Bone marrow (tissue), 2 donors: Measurements from ENCODE around the gene TSPYL6.
"Not testable (repeated sequence)": the region's sequence is repeated elsewhere in the genome, so short reads cannot be mapped to it uniquely, and the experiment has no call there.

Experiments
- DNase-seq, 2 donors: peaks; one replicate each; lab custom pipeline; 2025; lab: John Stamatoyannopoulos, UW

Gene TSPYL6

DNA sequence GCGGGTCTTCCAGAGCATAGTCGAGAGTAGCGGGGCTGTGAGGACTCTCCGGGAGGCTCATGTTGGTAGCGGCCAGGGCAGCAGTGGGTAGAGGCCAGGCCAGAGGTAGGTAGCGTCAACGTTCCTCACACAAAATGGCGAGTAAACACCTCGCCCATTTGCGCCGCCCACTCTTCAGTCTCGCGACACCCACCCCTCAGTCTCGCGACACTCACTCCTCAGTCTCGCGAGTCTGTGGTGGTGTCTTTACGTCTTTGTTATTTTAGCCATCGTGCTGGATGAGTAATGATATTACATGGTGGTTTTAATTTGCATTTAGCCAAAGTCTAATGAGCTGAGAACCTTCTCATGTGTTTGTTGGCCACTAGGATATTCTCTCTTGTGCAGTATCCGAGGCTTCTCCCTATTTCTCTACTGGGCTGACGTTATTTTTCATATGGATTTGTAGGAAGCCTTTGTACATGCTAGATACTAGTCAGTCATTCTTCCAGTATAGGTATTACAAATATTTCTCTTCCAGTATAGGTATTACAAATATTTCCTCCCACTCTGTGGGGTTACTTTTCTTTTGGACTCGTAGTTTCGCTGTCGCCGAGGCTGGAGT, at the start of gene TSPYL6:
TSPYL6 (minus strand) TSS at position 139 of the 604 bp plus-strand sequence; CDS start at position 61, 78 bp downstream.
- DNase-seq: no peak

DNA sequence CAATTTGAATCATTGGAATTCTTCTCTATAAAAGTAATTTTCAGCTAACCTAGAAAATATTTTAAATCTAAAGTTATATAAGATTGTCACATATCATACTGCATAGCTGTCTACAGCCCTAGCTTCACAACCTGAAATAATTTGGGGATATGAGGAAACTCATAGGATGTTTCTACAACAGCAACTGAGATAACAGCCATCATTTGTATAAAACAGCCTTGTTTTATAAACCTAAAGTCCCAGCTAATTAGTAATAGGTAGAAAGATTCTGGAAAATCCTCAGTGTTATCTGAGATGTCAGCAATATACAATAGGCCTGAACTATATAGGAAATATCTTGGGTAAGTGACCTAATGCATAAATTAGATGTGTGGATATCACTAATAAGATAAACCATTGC, 47.6 kb upstream of the TSPYL6 start:
- no peak for DNase-seq

DNA sequence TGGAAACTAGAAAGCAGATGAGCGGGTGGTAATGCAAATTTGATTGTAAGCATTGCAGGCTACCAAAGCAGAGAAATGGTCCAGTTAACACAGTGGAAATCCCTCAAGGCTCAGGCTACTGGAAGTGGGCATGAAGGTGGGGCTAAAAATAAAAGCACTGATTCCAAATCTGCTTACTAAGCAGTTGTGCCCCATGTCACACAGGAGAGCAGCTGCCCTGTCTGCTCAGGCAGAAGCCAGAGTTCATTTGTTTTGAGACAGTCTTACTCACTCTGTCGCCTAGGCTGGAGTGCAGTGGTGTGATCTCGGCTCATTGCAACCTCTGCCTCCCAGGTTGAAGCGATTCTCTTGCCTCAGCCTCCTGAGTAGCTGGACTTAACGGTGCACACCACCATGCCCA, 42.5 kb upstream of the TSPYL6 start:
- DNase-seq: no peak

DNA sequence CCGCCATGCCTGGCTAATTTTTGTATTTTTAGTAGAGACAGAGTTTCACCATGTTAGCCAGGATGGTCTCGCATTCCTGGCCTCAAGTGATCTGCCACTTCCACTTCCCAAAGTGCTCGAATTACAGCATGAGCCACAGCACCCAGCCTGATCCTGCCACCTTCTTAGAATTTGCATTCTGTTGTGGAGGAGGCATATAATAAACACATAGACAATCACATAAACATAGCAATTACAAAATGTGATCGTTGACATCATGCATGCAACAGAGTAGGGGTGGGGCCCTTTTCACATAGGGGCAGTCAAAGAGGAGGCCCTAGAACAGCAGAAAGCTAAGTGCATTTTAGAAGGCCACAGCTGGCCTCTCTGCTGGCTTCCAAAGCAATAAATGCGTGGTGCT, 39.9 kb upstream of the TSPYL6 start:
- no peak for DNase-seq

DNA sequence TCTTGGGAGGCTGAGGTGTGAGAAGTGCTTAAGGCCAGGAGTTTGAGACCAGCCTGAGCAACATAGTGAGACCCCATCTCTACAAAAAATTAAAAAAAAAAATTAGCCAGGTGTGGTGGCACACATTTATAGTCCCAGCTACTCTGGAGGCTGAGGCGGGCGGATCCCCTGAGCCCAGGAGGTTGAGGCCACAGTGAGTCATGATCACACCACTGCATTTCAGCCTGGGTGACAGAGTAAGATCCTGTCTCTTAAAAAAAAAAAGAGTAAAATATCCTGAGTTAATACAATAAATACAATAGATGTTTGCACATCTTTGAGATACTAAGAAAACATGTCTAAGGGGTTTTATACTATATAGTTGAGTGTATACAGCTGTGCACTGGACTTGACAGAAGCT, 38.6 kb upstream of the TSPYL6 start:
- not testable (repeated sequence) for DNase-seq

DNA sequence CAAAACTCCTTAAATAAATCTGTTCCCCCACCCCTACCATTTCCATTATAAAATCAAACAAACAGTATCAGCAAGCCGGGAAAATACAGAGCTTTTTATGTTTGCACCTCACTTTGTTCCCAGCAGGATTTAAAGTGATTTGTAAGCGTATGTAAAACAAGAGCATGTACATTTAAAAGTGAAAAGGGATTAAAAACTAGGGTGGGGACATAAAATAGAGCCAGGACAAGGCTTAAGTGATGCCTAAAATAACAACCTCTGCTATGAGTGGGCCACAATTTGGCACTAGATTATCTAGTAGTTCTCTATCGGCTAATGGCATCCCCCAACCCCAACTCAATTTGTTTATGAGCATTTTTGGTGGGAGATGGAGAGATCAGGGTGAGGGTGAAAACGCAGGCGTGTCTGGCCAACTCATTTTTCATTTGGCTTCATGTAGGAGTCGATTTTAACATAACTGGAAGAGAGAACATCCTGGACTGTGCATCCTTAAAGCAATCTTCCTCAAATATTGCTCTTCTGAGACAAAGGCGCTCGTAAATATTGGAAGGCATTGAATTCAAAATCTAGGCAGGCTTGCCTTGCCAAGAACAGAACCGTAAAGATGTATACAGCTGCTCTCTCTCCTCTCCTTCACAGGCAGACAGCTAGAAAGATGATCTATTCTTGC, 34.5 kb upstream of the TSPYL6 start:
- no peak for DNase-seq

DNA sequence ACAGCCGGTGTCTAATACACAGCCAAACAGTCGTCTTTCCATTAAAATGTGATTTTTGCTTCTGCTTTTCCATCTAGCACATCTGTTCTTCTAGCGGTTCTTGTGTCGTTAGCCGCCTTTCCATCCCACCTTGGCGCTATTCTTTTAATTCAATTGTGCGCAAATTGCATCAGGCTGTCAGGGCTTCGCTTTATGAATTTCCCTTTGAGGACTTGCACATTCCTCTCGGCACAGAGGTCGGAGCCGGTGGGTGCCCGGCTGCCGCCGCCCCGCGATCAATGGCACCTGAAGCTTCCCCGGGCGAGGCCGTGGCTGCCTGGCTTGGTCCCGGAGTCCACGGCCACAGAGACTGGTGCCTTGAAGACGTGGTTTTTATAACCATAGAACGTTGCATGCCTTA, 33.9 kb upstream of the TSPYL6 start:
- DNase-seq: no peak

DNA sequence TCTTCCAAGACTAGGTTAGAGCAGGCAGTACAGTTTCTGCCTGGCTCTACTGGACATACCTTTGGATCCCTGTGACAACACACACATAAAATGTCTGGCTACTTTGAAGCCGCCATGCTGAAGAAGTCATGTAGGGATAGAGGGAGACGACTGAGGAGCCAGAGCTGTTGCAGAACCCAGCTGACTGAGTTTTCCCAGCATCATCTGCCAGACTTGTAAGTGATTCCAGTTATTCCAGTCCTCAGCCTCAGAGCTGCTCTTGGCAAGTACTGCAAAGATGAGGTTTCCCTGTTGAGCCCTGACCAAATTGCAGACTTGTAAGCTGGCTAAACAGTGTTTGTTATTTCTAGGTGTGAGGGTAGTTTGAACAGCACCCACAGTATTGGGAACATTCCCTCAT, 31.5 kb upstream of the TSPYL6 start:
- DNase-seq: no peak

DNA sequence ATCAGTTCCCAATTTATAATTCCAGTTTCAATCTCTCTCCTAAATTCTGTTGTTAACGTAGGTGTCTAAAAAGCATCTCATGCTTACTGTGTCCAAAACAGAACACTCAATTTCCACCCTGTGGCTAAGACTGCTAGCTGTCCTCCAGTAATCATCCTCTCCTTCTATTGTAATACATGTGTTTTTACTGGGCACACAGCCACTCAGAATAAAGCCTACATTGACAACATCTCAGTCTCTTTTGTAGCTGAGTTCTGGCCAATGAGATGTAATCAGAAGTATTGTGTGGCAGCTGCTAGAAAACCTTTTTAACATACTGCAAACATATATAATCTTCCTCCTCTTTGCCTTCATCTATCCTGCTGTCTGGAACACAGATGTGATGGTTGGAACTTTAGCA, 29.4 kb upstream of the TSPYL6 start:
- no peak for DNase-seq

DNA sequence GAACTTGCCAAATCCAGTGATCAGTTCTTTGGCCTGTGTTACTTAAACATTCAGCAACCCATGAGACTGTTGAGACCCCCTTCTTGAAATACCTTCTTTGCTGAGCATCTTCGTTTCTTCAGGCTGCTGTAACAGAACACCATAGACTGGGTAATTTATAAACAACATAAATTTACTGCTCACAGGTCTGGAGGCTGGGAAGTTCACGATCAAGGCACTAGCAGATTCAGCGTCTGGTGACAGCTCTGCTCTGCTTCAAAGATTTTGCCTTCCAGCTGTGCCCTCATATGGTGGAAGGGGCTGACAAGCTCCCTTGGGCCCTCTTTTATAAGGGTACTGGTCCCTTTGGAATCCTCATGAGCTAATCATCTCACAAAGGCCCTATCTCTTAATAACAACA, 28.8 kb upstream of the TSPYL6 start:
- DNase-seq: no peak

DNA sequence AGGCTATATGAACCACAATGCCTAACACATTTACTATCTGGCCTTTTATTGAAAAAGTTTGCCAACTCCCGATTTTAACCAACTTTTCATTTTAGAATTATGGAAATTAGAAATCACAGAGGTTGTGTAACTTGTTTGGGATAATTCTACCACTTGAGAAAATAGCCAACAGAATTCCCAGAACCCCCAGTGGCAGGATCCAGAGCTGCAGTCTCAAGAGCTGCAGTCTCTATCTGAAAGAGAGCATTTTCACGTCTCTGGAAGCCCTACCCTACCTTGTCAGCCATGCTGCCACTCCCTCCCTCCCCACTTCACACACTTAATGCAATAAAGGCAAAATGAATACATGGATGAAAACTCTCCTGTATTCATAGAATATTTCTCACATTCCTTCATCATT, 23.4 kb upstream of the TSPYL6 start:
- DNase-seq: no peak

DNA sequence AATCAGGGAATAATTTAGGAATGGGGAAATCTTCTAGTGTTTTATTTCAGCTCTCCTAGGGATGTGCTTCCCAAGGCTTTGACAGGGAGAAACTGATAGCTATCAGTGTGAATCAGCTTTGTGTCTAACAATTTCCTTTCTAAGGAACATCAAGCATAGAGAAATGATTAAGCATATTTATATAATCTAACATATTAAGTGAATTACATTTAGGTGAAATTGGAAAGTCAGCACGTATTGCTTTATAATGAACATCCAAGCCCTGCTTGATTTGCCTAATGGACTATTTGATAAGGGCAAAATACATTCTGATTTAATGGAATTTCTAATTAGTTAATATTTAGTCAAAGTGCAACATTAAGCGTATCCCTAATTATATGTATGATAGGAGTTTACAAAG, 19.5 kb upstream of the TSPYL6 start:
- no peak for DNase-seq

DNA sequence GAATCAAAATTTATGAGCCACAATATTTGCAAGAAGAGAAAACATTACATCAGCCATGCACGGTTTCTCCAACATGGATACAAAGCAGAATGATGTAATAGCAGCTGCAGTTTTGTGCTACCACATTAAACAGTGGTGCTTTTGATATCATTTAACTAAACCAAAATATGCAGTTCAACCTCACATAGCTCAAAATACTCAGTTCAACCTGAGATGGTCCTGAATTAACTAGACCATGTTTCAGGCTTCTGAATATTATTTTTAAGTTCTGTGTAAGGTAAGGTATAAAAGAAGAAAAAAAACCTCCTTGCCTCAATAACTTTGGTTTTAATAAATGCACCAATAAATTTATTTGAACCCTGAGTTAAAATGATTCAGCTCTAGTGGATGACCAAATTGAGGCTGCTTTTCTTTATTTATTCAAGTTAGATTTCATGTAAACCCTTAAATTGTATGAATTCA, 18.8 kb upstream of the TSPYL6 start:
- DNase-seq: no peak

DNA sequence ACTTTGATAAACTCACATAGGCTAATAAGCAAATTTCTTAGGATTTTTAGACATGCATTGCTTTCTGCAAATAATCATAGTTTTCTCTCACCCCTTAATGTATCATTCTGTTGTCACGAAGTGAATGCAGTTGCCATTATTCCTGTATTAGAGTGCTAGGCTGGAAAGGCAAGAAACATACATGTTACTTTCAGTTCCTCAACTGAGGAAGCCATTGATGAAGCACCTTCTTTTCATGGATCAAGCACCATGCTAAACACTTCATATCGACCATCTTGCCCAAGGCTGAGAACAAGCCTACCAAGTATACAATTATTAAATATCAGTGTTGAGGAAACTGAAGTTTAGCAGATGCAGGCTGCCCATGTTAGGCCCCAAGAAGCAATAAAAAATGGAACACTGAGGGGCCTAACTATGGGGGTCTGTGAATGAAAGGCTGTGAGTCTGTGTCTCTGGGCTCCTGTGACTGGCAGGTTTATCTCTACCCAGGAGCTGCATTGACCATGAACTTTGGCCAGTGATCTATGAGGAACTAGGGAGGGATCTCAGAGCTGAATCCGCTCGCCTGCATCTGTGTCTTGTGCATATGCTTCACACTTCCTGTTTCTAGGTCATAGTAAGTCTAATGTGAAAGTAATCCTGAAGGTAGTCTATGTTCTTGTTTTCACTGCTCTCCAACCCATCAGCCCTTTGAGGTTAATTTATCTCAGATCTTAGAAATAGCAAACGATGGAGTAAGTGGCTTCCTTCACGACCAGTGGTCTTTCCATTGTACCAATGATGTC, 16.0 kb upstream of the TSPYL6 start:
- peak in 1 of 2 donors; percentile 6 for DNase-seq

DNA sequence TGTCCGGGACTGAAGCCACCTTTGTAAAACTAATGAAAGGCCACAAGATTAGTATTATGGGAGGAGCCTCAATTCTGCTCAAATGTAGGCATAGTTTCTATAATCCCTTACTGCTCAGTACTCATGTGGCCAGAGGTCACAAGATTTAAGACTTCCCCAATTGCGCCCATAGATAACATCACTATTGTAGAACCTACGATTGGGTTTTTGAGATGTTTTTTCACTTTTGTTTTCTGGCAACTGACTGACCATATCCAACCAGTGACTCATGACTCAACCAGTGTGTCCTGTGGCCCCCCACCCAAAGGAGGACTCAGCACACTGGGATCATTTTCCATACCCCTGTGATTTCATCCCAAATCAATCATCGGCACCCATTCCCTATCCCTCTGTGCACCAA, 15.2 kb upstream of the TSPYL6 start:
- DNase-seq: no peak

DNA sequence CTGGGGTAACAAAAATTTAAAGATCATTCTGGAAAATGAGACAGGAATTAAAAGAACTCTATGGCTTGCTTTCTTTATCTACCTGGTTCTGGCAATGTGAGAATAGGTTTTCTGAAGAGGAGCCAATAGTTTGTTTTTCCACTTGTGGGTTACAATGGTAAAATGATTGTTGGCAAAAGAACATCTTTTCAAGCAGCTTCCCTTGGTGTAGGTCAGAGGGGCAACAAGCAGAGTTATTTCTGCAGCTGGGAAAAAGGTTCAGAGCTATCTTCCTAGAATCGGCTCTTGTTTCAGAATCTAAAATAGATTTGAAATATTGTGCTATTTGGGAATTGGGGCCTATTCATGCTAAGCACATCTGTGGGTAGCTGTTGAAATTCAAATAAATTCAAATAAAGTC, 11.5 kb upstream of the TSPYL6 start:
- DNase-seq: no peak

DNA sequence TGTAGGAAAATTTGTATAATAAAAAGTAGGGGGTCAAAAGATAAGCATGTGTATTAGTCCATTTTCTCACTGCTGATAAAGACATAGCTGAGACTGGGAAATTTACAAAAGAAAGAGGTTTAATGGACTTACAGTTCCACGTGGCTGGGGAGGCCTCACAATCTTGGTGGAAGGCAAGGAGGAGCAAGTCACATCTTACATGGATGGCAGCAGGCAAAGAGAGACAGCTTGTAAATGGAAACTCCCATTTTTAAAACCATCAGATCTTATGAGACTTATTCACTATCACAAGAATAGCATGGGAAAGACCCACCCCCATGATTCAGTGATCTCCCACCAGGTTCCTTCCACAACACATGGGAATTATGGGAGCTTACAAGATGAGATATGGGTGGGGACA, 9.1 kb upstream of the TSPYL6 start:
- not testable (repeated sequence) for DNase-seq

DNA sequence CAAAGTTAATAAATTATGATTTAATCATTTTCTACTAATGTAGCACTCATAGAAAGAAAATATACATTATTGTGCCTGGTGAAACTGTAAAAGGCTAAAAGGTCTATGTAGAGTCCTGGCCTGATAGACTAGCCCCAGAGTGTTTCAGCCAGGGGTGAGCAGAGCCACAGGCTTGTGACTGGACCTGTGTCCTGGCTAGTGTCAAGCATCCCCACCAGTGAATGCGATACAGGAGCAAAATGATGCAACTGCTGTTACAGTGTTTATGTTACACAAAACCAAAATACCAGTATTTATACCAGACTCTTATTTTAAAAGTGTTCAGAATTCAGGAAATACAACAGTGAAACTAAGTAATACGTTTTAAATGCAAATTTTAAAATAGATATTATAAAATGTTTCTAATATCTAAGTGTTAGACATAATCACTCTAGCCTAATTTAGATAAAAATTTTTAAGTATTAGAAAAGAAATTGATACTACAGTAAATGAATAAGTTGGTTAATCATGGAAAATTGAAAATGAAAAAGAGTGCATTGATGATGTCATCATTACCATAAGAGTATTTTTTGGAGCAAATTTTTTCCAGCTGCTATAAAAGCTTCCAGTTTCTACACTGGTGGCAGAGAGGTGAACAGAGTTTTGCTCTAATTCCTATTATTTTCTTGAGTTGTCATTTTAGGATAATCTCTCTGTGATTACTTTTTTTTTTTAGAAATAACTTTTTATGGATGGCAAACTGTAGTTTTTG, 6.2 kb upstream of the TSPYL6 start:
- DNase-seq: no peak

DNA sequence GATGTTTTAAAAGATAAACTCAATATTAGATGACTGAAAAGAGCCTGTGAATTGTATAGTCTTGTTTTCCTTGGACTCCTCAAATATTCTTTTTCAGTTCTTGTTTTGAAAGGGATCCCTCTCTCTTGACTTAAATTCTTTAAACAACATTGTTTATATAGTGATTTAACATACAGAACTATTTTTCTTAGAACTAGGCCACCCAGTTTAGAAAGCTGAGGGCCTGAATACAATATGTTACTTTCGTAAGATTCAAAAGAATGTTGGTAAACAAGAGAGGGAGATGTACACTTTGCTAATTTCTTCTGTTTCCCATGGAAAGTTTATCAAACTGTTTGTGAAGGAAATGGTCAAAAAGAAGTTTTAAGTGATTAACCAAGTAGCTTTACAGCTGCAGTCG, 5.5 kb upstream of the TSPYL6 start:
- no peak for DNase-seq

DNA sequence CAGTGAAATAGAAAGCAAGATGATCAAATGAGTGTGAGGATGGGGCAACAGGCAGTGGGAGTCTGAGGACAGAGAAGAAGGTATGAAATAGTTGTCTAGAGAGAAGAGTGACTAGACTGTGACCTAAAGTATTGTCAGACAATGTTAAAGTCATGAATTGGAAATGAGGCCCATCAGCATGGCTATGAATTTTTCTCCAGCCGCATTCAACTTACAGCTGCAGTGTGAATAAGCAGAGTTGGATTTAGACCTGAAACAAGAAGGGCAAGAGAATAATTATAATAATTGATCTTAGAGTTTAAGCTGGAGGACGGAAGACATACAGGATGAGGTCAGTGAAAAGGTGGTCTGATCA, 4.2 kb upstream of the TSPYL6 start:
- no peak for DNase-seq

DNA sequence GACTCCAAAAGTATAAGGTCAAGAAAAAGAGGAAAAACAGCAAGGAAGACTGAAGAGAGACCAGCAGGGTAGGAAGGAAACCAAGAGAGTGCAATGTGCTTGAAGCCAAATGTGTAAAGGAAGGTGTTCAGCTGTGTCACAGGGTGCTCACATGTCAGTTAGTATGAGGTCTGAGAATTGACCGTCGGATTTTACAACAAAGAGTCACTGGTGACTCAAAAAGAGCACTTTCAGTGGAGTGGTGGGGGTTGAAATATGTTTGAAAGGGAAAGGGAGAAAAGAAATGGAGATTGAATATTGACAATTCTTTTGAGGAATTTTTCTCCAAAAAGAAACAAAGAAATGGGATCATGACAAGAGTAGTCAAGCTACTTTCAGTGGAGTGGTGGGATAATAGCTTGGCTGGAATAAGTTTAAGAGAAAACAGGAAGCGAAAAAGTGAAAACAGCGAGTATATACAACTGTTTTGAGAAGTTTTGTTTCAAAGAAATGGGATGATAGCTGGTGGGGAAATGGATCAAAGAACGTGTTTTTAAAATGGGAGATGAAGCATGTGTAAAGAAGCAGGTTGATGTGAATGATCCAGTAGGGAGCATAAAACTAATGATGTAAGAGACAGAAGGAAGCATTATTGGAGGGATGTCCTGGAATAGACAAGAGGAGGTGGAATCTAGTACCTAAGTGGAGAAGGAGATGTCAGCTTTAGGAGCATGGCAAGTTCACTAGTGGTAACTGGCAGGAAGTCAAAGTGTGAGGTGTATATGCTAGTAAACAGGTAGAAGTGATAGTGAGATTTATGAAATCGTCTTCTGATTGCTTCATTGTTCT, 3.6 kb upstream of the TSPYL6 start:
- no peak for DNase-seq

DNA sequence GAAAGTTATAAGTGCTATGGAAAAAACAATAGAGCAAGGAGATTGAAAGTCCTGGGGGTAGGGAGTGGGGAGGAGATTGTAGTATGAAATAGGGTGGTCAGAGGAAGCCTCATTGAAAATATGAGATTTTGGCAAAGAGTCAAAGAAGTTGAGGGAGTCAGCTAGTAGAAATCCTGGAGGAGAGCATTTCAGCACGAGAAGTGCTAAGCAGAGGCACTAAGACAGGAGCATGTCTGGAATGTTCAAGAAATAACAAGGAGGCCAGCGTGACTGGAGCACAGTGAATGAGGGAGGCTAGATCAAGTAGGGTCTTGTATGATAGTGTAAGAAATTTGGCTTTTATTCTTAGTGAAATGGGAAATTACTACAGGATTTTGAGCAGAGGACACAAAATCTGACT, 2.1 kb upstream of the TSPYL6 start:
- no peak for DNase-seq
